Activated T-cell treated with anti-CD3 and anti-CD28 coated beads for 4 hours (primary cell): Measurements from ENCODE around the gene EGR2.
"Not testable (repeated sequence)": the region's sequence is repeated elsewhere in the genome, so short reads cannot be mapped to it uniquely, and the experiment has no call there.

ENCODE experiments used
- DNase-seq: peaks from one replicate; pipeline ENCODE4 v3.0.0-alpha.2; 2020

The EGR2 gene

DNA sequence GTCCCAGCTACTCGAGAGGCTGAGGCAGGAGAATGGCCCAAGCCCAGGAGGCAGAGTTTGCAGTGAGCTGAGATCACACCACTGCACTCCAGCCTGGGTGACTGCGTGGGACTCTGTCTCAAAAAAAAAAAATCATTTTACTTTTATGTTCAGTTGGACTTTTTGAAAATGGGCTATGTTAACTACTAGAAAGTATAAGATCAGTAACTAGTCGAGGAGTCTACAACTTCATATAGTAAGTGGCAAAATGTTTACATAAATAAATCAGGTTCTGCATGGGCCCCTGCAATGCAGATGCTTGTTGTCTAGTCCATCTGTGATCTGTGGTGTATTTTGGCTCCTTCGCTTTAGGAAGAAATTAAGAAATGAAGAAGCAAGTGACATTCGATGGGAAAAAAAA is 23.9 kb downstream of the EGR2 start:
- DNase-seq, result no peak

DNA sequence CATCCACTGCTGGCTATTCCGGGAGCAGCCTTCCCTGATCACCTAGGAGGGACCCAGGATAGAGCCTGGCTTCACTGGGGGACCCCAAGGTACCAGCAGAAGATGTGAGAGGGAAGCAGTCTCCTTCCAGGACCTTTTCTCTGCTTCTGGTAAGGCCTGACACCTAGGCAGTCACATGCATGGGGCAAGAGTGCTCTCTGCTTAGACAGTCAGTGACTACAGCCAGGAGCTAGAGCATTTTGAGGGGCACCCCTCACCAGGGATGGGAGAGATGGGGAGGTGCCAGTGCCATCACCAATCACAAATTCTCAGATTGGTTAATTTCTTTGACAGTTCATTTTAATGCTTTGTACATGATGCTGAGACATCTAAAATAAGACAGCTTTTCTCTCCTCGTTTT is 25.6 kb downstream of the EGR2 start:
- no peak for DNase-seq

DNA sequence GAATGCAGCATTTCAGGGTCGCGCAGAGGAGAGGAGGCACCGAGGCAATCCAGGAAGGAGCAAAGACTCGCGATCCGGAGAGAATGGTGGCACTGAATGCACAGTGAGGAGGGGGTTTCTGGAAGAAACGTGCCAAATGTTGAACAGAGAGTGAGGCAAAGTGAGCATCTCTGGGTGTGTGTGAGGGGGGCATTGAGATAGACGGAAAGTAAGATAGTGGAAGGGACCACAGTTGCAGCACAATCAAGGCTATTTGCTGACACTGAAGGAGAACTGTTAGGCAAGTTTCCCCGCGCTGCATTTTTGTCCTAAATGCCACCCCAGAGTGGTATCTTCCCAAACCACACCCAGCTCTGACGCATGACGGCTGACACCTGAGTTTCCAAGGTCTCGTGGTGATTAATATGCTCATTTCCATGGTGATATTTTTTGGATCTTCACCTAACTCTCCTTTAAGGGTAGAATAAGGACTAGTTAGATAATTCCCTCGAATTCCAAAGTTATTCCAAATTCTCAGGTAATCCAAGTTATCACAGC is 26.1 kb downstream of the EGR2 start:
- no peak for DNase-seq

DNA sequence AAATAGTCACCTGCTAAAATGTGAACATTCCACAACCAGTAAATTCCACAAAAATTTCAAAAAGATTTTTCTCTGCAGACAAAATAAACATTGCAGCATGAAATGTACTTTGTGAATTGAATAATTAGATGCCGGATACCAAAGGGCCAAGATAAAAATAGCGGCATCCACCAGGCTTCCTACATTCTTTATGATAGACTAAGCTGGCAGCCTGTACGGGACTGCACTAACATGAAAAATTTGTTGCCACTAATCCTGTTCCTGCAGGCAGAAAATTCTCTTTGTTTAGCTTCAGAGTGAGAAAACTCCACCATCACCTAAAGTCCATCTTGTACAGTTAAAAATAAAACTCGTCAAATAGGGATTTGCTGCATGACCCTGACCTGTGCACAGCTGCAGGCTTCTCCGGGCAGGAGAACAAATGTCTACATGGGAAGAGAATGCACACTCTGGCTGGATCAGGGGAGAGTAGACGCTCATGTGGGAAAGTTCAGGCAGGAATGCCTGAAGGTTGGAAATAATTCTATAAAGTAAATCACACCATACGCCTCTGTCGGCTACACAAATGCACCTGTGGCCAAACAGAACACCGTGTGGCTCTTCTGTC is 27.2 kb downstream of the EGR2 start:
- DNase-seq, result no peak

DNA sequence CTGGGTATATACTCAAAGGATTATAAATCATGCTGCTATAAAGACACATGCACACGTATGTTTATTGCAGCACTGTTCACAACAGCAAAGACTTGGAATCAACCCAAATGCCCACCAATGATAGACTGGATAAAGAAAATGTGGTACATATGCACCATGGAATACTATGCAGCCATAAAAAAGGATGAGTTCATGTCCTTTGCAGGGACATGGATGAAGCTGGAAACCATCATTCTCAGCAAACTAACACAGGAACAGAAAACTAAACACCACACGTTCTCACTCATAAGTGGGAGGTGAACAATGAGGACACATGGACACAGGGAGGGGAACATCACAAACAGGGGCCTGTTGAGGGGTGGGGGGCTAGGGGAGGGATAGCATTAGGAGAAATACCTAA is 27.9 kb downstream of the EGR2 start:
- not testable (repeated sequence) for DNase-seq

DNA sequence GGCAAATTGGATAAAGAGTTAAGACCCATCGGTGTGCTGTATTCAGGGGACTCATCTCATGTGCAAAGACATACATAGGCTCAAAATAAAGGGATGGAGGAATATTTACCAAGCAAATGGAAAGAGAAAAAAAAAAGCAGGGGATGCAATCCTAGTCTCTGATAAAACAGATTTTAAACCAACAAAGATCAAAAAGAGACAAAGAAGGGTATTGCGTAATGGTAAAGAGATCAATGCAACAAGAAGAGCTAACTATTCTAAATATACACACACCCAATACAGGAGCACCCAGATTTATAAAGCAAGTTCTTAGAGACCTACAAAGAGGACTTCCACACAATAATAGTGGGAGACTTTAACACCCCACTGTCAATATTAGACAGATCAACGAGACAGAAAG is 31.6 kb downstream of the EGR2 start:
- not testable (repeated sequence) for DNase-seq

DNA sequence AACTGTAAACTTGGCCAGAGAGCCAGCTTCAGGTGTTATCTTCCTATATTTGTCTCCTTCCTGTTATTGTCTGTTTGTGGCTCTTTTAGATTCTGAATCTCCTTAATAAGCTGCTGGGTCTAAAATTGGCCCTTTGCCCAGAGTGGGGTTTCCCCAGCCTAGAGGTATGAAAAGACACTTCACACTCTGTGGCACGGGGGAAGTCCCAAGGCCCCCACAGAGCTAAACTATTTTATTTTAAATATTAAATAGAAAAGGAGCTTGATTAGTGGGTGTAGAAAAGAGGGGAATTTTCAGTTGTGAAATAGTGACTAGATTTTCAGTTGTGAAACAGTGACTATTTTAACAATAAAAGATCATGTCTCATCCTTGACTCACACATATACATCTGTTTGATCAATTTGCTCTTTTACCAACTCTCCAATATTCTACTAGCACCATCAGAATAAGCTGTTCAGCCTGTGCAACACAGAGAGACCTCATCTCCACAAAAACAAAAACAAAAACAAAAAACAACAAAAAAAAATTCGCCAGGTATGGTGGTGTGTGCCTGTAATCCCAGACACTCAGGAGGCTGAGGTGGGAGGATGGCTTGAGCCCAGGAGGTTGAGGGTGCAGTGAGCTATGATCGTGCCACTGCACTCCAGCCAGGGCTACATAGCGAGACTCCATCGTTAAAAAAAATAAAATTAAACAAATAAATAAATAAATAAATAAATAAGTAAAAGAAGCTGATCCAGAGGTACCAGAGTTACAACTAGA is 36.5 kb downstream of the EGR2 start:
- peak; percentile 82 for DNase-seq

DNA sequence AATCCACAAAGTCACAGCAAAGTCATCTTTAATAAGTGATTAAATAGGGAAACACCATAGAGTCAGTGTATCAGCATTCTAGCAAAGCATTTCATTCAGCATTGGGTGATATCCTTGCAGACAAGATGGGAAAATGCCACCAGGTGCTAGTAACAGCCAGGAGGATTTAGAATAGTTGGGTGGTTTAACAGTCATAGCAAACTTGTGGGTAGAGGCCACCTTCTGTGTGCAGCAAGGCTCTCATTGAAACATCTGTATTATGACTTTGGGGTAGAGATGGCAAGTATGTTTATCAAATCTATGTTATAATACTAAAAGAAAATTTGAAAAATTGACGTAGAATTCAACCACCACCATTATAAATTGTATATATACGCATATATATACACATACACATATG is 38.0 kb downstream of the EGR2 start:
- no peak for DNase-seq

DNA sequence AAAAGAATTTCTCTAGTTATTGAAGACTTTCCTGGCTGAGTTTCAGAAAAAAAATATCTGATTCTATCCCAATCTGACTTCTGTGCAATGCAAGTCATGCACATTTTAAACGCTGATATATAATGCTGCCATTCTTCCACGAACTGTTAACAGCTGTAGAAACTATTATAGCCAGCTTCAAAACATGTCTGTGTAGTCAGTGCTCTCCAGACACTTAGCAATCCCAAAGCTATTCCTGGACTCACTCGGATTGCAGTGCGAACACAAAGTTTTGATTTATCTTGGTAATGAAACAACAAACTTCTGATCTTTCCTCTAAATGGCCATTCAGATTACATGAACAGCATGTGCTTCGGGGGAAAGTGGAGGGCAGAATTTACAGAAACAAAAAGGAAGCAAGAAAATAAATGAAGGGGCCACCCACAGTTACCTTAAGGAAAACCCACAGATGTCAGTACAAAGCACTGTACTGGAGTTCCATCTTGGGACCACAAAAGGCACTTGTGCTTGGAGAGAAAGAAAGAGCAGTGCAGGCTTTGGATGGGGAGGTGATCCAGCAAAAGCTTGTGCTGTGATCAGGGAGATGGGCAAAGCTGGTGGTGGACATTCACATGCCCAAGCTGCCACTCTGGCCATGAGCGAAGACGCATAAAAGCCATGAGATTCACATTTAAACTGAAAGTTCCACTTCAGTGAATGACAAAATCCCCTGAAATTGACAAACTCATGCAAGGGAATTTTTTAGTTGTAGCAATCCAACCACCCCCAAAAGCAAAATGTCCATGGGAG is 43.8 kb downstream of the EGR2 start:
- DNase-seq, result no peak

DNA sequence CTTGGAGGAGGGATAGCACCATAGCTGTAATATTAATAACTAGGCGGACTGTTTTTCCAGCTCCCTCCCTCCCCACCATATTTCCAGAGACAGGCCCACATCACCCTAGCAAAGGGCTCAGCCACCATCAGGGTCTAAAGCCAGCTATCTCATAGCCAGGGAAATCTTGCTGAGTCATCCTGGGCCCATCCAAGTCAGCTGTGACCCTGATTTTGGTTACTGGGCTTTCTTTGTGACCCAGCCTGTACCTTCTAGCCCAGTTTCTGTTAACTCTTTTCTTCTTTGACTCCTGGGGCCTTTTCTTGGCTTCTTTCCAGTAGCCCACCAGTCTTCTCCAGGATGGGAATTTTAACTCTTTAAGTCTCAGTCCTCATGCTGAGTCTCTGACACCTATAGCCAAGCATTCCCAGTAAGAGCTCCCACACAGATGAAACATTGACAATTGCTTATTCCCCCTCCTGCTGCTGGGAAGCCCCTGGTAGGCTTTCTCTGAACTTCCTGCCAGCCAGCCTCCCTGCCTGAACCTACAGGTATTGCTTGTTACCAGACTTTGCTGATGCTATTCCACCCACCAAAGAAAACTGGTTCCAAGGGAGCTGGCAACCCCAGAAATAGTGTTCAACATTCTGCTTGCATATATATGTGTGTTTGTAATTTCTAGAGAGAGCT is 46.5 kb downstream of the EGR2 start:
- DNase-seq, result no peak

DNA sequence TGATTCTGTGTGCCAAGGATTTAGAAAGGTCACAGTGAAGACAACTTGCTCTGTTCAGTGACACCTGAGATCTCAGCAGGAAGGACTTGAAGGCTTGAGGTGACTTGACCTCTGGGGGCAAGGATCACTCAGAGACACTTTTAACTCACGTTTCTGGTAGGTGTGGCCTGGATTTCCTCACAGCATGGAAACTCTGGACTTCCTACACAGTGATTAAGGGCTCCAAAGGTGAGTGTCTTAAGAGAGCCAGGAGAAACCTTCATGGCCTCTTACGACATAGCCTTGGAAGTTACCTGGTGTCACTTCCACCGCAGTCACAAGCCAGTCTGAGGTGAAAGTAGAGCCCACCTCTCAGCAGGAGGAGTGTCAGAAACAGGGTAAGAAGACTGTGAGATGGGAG is 49.8 kb downstream of the EGR2 start:
- DNase-seq, result no peak

DNA sequence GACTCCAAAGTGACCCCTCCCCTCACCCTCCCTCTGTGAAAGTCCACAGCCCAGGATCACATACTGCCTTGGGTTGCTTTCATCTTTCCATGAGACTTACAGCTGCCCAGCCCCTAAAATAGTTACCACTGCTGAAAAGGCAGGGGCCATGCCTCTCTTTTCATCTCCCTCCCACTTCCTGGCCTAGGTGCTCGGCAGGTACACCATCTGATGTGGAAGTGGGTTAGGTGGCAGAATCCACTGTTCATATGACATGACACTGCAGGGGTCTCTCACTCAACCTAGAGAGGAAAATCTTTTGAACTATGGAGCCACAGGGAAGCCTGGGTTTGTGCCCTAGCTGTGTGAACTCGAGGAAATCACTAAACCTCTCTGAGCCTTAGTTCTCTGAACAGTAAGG is 50.4 kb downstream of the EGR2 start:
- no peak for DNase-seq

DNA sequence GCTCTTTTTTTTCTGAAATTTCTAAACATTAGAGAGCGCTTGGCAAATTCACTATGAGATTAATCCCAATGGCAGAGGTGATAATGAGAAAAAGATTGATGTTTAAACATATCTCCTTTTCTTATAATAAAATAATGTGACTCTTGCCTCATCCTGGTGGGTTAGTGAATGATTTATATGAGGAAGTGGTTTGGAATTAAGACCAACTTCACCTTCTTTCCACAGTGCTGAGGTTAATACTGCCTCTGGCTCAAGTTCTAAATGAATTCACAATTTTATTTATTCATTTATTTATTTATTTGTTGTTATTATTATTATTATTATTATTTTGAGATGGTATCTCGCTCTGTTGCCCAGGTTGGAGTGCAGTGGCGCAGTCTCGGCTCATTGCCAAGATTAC is 52.2 kb downstream of the EGR2 start:
- DNase-seq, result no peak

DNA sequence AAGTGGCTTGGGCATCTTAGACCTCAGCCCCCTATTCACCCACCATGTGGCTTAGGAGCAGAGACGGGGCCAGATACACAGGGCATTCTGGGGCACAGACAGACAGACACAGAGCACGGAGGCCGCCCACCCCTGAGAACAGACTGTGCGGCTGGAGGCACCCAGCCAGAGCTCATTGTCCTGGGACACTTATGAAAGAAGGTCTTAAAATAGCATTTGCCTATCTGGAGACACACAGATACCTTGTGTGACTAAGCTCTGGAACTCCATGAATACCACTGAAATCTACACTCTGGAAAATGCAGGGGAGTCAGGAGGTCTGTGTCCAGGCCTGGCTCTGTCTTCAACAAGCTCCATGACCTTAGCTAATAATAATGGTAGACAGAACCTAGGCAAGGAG is 53.0 kb downstream of the EGR2 start:
- no peak for DNase-seq
